Liver (tissue), 3 donors: ENCODE data around the gene TNIP1.

Source experiments
- JUND ChIP-seq, 2 donors: IDR thresholded peaks; 2 replicates each; pipeline ENCODE4 v1.6.1; 2016; ENCODE audit warnings: antibody characterized with exemption in 2 of 2
- TF ChIP-seq, protein P1 (sequence below): fragments of 150-350 bp; IDR thresholded peaks from 2 replicates; pipeline ENCODE4 v1.5.1; 2017; ENCODE audit warnings: improper control_type of control experiment, low read depth, low read length; ENCODE audit not compliant: missing input control
- donor health status: healthy.
- donor health status: healthy.

DNA sequence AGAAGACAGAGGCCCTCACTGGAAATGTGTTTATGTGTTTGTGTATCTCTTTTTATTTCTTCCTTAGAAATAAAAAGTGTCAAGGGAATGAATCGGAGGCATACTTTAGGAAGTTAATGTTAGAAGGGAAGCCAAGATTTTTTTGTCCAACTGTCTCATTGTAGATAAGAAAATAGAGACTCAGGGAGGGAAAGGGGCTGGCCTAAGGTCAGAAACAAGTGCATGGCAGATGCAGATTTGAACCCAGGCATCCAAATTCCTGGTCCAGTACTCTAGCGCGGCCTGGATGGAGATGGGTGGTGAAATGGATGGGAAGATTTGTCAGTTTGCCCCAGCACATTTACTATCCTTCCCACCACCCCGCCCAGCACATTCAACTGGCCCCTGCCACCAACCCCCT, 19.8 kb upstream of the TNIP1 start:
- TF ChIP-seq JUND (IDR thresholded peaks at IDR 0.05) = no peak
- TF ChIP-seq, protein P1, sequence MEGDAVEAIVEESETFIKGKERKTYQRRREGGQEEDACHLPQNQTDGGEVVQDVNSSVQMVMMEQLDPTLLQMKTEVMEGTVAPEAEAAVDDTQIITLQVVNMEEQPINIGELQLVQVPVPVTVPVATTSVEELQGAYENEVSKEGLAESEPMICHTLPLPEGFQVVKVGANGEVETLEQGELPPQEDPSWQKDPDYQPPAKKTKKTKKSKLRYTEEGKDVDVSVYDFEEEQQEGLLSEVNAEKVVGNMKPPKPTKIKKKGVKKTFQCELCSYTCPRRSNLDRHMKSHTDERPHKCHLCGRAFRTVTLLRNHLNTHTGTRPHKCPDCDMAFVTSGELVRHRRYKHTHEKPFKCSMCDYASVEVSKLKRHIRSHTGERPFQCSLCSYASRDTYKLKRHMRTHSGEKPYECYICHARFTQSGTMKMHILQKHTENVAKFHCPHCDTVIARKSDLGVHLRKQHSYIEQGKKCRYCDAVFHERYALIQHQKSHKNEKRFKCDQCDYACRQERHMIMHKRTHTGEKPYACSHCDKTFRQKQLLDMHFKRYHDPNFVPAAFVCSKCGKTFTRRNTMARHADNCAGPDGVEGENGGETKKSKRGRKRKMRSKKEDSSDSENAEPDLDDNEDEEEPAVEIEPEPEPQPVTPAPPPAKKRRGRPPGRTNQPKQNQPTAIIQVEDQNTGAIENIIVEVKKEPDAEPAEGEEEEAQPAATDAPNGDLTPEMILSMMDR = no peak
